ENCODE results near the gene MEGF10. TPM values are rescaled to one million over a fixed set of nuclear protein-coding genes. Genes with fewer than 3 reads are reported as not detected.

The MEGF10 gene
- total and polyA plus RNA-seq, 2 of the 8 experiments (the other 6 are each of a cell fraction or from before 2014, with no cell fraction given): 38.2 to 53.1 TPM

- Histone ChIP-seq H3K27ac (ENCODE audit: low read depth, low read length) (no peak overlapping the region), H3K56ac (replicated peaks; ENCODE audit: insufficient read length, low read depth, low read length) (no peak overlapping the region), H3K18ac (ENCODE audit: extremely low read depth, low read length) (no peak overlapping the region), H3K4me2 (ENCODE audit: insufficient read depth in 1 of 2, low read depth in 2 of 2, low read length in 2 of 2) (no peak overlapping the region), H3K9ac (replicated peaks in 1 of 4; ENCODE audit: extremely low read depth in 1 of 4, low read depth in 3 of 4, low read length in 3 of 4) (no peak overlapping the region), H3K79me2 (ENCODE audit: control insufficient read depth in 1 of 2, insufficient read depth in 2 of 2, low read length in 2 of 2) (peaks cover 0 to 90% of the 10 kb centered on the region in 2 experiments; a peak in 3 of 4 replicates), H4K8ac (ENCODE audit: extremely low read depth, insufficient read depth, low read length) (no peak overlapping the region), H2AK5ac (ENCODE audit: low read depth, low read length) (no peak overlapping the region), H2AFZ (ENCODE audit: low read length) (no peak overlapping the region), H3K36me3 (ENCODE audit: control insufficient read depth in 2 of 4, insufficient read depth in 4 of 4, low read length in 3 of 4) (no peaks in the 10 kb centered on the region), H3K4ac (replicated peaks; ENCODE audit: insufficient read length, low read depth, low read length) (no peak overlapping the region), H3K9me3 (ENCODE audit: insufficient read depth in 2 of 2, low read depth in 1 of 2, low read length in 1 of 2) (no peaks in the 10 kb centered on the region), H2BK20ac (ENCODE audit: low read length) (no peak overlapping the region), H2BK120ac (replicated peaks; ENCODE audit: low read depth, low read length) (no peak overlapping the region), H2BK5ac (ENCODE audit: low read depth, low read length) (no peak overlapping the region), H3K4me1 (replicated peaks in 1 of 4; ENCODE audit: control insufficient read depth in 3 of 4, insufficient read depth in 4 of 4, low read length in 3 of 4) (peaks cover 1 to 27% (median 24%) of the 10 kb centered on the region in 4 experiments; a peak in 5 of 7 replicates), H4K91ac (replicated peaks; ENCODE audit: insufficient read length, low read length) (no peak overlapping the region), H2BK12ac (ENCODE audit: low read depth, low read length) (no peak overlapping the region), H4K20me1 (replicated peaks in 1 of 2; ENCODE audit: control insufficient read depth in 1 of 2, insufficient read depth in 2 of 2, low read length in 2 of 2) (peaks cover 0 to 3% of the 10 kb centered on the region in 2 experiments), H3K23ac (ENCODE audit: insufficient read length) (no peak overlapping the region), H3K14ac (ENCODE audit: insufficient read length) (no peak overlapping the region), H2BK15ac (ENCODE audit: low read length) (no peak overlapping the region), H4K5ac (ENCODE audit: insufficient read length, low read depth, low read length) (no peak overlapping the region), H3K79me1 (ENCODE audit: low read depth, low read length) (no peaks in the 10 kb centered on the region), H3K27me3 (replicated peaks in 1 of 4; ENCODE audit: control insufficient read depth in 3 of 4, extremely low read depth in 1 of 4, insufficient read depth in 3 of 4, low read length in 3 of 4) (no peaks in the 10 kb centered on the region), H3K23me2 (ENCODE audit: low read depth, low read length) (peaks cover 8% of the 10 kb centered on the region), H3K4me3 (ENCODE audit: extremely low read depth in 1 of 4, insufficient read depth in 2 of 4, low read depth in 3 of 4, low read length in 4 of 4) (no peak overlapping the region)
- DNase-seq (ENCODE audit: low read depth in 1 of 2, low spot score in 2 of 2) (no peak), FAIRE-seq (no peak)
- TF ChIP-seq KDM1A (IDR thresholded peaks at IDR 0.05; ENCODE audit: borderline replicate concordance, low read length) (no peak), GTF2F1 (IDR thresholded peaks at IDR 0.05; ENCODE audit: borderline replicate concordance, low read depth, low read length) (no peak), SUZ12 (IDR thresholded peaks at IDR 0.05; ENCODE audit: low read length) (no peak), CBX5 (IDR thresholded peaks at IDR 0.05; ENCODE audit: low read depth, low read length) (no peak)
- ChIA-PET POLR2A (ENCODE audit: partially characterized antibody) (interaction anchor here (0.9 kb wide), 1 partner anchor 11 kb away, joined by 3 read pairs; no protein-coding TSS in a partner anchor), CTCF (ENCODE audit: partially characterized antibody) (interaction anchor here (0.6 to 3.0 kb wide), 5 partner anchors 19 to 565 kb away, joined by 3 to 13 read pairs (median 6); no protein-coding TSS in a partner anchor)
- WGBS, 2 experiments (ENCODE audit: extremely low coverage in 1 of 2, insufficient coverage in 1 of 2, insufficient read length in 1 of 2, insufficient replicate concordance in 2 of 2, low coverage in 1 of 2, low lambda C conversion rate in 2 of 2, missing lambda C conversion rate in 1 of 2): 93% methylated on average over 1 of the region's 1 CpG; no CpG with 5 or more reads in 1 of the 2 experiments
These were observed 4.9 kb downstream of the MEGF10 start for GRCh38 chr5:127295454-127295853.

All from H1 (cell line).